Activated CD8-positive, alpha-beta memory T cell treated with anti-CD3 and anti-CD28 coated beads, Interleukin-2, amount 50 U/mL, for 24 hours (primary cell): ENCODE results near the gene LYL1.

Experiments
- DNase-seq: peaks from one replicate; pipeline ENCODE4 v3.0.0-alpha.2; 2020; ENCODE audit errors: extremely low read depth

Gene LYL1

DNA sequence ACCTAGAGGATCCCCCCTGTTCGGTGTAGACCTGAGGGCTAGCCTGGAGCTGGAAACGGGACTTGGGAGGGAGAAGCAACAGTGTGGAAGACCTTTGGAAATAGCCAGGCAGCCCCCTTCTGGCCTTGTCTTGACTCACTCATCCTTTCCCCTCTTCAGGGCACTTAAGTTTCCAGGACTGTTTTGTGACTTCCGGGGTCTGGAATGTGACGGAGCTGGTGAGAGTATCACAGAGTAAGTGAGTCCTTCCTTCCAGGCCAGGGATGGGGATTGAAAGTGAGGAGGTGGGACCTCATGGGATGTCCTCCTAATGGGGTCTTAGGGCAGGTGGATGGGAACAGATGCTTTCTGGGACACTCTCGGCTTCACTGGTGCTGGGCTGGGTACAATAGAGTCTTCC is 29.4 kb downstream of the LYL1 start:
- no peak for DNase-seq

DNA sequence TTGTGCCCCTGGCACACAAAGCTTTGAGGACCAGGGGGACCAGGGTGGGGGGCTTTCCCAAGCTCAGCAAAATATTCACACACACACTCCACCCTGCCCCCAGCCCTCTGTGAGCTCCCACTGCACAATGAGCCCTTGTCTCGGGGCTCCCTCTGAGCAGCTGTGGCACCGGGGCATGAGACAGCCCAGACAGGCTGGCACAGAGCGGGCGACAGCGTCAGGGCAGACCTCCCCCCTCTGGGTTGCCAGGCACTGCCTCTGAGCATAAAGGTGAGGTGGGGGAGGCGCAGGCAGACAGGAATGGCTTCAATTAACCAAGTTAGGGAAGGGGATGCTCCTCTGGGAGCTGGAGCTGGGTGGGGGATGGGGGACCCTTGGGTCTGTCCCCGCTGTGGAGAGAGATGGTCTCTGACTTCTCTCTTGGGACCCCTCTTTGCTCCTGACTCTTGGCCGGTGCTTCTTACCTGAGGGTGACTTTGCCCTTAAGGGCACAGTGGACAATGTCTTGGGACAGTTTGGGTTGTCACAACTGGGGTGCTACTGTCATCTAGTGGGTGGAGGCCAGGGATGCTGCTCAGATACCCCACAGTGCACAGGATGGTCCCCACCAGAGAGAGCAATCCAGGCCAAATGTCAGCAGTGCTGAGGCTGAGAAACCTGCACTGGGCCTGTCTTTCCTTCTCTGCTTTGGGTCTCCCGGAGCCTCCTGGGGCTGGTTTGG is 30.3 kb downstream of the LYL1 start:
- no peak for DNase-seq

DNA sequence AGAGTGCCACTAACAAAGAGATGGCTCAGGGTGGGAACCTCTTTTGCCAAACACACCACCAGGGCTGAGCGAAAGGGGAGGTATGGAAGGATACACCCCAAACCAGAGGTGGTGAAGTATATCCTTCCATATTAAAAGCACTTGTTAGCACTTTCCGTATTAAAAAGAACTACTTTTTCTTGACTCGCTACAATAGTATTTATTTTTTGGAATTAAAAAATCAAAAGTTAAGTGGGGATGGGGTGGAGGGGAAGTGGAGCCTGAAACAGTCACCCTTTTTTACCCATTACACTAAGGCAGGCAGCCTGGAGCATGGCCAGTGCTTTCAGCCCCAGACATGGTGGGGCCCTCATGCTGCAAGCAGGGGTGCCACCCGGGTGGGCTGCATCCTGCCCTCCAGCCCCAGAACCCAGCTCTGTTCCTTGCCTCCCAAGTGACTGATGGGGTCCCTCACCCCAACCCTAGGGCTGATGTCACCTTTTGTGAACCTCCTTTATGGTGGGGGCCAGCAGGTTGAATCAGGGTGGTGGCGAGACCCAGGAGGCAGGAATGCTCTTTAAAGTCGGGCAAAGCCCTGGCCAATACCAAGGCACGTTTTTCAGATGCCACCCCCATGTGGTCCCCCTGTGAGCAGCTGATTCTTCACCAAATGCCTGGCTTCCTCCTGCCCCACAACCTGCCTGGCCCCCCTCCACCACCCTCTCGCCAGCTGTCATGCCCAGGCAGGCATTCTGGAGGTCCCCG is 31.0 kb downstream of the LYL1 start:
- DNase-seq, result no peak

DNA sequence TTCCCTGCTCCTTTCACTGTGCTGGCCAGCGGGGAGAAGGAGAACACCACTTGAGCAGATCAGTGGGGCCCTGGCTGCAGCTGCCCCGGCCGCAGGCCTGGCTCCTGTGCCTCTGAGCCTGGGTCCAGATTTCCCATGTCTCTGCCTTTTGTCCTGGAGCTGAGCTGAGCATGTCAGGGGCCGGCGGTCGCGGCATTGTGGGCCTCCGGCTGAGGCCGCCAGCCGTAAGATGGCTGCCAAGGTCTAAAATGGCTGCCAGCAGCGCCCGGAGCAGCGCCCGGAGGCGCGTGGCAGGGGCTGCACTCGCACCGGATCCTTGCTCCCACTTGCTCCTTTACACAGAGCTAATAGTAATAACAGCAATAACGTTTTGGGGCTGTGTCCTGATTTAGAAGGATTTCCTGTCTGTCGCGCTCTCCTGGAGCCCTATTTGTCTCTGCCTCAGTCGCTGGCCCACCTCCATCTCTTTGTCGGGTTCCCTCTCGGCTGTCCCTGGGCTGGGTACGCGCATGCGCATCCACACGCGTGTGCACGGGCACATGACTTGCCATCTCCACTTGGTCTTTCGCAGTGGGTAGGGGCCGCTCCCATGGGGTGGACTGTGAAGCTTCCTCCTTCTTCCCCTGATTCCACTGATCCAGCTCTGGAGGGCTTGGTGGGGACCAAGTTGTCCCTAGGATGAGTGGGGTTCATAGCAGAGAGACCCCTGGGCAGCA is 32.1 kb downstream of the LYL1 start:
- no peak for DNase-seq

DNA sequence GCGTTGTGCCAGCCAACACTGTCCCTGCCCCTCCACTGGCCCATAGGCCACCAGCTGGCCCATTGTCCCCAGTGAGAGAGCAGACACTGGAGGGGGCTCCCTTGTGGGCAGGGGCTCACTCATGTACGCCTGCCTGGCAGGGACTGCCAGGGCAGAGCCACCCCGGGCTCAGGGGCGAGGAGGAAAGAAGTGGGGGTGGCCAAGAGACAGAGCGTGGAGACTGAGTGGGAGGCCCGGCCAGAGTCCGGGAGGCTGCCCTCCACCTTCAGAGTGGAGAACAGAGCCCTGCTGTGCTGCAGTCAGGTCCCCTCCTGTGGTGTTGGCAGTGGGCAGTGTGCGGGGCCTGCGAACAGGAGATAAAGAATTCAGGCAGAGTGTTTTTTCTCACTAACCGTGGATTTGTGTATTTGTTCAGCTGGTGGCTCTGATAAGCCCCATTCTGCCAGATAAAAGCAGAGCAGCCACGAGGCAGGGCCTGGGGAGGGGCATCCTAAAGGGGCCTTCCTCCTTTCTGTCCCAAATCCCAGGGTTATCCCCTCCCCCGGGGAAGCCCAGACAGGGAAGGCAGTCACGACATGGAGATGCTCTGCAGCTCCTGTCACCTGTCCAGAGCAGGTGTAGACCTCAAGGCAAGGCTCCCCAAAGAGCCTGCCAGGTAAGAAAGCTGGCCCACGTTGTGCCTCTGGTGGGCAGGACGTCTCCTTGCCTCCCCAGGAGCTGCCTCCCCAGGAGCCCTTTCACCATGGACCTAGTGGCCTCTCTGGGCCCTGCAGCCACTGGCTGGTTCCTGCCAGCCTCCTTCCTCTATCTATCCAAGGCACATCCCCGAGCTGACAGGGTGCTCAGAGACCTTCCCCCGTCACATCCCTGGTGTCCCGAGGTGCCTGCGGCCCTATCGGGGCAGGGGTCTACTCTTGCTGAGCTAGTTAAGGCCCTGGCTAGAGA is 33.0 kb downstream of the LYL1 start:
- DNase-seq, result no peak

DNA sequence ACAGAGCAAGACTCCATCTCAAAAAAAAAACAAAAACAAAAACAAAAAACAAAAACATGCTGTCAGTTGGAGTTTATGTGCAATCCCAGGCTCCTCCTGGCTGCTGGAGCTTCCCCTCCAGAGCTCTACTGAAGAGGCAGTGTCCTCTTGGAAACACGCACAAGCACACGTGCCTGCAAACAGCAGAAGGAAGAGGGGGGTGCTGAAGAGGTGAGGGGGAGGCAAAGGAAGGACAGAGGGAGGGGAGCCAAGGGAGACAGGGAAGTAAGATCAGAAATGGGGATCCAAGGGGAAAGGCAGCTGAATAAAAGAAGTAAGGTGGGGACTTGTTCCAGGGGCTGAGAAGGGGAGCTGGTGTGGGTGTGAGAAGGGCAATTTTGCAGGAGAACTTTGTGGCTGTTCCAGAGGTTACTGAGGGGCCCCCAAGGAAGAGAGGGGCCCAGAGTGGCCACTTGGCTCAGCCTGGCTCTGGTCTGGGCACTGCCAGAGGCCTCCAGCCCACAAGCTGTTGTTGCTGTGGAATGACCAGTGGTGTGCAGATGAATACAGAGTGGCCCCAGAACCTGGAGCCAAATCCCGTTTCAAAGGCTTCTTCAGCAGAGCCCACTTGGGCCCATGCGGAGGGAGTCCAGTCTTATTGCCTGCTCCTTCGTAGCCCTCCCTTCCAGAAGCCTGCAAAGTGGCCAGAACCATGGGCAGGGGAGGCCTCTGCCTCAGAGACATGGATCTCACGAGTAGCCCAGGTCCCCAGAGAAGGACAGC is 34.4 kb downstream of the LYL1 start:
- DNase-seq, result no peak

DNA sequence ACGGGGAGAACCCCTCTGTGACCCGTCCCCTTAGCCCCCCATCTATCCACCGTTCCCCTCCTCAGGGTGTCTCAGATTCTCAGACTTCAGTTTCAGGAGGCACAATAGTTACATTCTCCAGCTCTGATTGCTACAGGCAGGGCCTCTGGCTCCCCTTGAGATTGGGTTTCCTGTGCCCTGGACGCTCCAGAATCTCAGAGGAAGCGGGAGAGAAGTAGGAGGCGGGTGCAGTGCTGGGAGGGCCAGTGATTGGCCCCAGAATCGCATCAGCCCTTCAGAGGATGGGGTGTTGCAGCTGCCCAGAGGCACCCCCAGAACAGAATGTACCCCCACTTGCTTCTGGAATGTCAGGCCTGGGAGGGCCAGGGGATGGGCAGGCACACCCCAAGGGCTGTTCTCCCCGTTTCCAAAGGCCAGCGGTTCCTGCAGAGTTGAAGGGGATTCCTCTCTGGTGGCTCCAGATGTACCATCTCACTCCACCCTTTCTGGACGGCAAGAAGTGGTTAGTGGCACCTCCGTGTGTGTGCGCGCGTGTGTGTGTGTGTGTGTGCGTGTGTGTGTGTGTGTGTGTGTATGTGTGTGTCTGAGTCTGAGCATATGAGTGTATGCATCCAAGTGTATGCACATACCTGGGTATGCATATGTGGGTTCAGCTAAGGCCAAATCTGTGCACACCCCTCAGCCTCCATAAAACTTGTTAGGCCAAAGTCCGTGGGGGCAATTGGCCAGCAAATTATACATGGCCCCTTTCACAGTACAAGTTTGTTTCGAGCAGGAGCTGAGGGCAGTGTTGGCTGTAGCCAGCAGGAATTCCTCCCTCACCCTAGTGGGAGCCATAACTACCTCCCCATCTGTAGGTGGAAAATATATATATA is 35.5 kb downstream of the LYL1 start:
- DNase-seq, result no peak

DNA sequence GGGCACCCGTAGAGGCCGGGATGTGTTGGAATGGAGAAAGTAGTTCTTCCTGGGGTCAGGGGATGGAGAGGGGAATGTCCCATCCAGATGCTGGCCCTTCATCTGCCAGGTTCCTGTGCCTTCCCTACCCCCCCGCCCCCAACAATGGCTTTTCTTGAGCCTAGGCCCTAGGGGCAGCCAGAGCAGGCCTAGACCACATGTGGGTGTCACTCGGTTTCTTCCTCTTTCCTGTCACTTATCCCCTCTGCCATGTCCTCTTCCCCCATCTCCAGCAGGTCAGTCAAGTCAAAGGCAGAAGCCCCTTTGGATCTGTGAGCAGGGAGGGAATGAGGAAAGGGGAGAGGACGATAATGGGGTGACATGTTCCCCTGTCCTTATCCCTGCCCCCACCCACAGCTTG is 36.4 kb downstream of the LYL1 start:
- no peak for DNase-seq

DNA sequence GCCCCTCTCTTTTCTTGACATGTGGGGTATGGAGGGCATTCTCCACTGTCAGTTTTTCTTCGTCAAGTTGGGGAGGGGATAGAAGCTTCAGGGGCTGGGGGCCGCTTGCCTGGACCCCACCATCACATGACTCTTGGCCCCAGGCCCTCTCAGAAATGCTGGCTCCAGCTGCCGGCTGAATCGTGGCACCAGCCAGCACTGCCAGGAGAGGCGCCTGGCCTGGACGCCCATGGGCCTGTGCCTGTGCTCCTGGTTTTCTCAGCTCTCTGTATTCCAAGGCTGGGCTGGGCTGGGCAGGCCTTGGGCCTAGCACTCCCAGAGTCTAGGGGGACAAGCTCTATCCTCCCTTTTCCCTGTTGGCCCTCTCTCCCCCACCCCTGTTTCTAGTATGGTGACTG is 38.6 kb downstream of the LYL1 start:
- DNase-seq, result no peak

DNA sequence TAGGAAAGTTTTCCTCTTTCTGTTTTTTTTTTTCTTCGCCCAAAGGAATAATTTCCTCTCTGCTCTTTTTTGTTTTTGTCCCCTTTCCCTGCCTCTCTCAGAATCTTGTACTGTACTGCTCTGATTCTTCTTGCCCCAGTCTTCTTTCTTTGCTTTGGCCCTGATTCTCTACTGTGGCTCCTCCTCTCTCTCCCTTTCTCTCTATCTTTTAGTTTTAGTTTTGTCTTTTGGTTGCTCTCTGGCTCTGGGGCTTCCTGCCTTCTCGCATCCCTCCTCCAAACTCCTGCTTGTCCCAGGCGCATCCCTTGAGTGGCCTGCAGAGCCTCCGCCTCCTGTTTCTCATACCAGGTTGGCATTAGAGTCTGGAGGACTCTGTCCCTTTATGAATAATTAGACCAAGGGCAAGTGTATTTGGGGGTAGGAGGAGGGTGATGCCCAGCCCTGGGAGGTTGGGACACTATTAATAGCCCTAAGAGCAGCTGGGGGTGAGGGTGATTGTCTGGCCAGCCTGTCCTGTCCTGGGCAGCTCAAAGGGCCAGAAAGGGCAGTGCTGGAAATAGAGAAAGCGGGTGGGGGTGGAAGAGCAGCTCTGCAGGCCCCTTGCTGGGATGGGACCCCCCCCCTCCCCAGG is 39.1 kb downstream of the LYL1 start:
- no peak for DNase-seq

DNA sequence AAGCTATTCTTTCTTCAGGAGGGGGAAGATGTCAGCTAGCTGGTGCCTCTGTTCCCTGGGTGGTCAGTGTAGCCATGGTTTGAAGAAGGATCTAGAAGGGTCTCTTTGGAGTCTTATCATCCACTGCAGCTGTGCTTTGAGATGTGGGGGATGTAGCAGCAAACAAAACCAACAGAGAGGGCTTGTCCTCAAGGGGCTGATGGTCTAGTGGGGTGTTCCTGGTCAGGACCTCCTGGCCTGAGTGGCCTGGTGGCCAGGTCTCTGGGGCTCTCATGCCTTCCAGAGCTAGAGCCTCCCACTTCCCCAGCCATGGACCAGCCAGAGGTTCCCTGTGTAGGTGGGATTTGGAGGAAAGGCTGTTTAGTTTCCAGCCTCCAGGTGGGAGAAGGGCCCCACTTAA is 40.3 kb downstream of the LYL1 start:
- DNase-seq, result no peak

DNA sequence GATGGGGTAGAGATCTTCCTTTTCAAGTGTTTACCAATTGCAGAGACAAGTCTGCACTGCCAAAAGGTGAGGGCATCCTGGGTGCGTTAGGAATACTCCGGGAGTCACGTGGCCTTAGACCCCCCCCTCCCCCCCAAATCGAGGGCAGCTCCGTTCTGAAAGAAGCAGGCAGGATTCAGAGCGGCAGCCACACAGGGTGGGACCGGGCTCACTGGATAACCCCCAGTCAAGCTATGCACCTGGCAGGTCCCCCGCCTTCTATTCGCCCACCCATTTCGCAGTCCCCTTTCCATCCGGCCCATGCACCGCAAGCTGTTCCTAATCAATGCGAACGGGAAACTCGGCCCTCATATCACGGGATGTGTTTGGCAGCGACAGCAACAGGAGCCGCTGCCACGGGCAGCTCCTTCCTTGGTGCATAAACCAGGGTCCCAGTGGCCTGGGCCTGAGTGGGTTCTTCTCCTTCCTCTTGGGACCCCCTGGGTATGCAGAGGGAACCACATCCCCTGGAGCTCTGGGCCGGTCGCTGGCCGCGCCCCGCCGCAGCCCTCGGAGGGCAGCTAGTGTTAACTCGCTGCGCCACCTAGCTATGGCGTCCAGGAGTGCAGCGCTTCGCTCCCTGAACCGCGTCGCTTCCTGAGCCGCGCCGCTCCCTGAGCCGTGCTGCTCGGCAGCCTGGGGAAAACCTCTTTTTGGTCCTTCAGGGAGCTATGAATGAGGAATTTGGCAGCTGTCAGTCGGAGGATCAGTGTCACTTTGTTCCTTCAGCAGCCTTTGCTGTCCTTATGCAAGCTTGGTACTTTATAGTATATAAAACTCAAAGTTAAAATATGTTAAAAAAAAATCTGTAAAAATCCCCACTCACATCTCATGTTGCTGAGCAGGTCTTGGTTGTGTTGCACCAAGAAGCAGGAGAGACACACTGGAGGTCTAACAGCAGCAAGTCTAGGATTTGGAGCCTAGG is 41.4 kb downstream of the LYL1 start:
- DNase-seq, result peak; percentile 52

DNA sequence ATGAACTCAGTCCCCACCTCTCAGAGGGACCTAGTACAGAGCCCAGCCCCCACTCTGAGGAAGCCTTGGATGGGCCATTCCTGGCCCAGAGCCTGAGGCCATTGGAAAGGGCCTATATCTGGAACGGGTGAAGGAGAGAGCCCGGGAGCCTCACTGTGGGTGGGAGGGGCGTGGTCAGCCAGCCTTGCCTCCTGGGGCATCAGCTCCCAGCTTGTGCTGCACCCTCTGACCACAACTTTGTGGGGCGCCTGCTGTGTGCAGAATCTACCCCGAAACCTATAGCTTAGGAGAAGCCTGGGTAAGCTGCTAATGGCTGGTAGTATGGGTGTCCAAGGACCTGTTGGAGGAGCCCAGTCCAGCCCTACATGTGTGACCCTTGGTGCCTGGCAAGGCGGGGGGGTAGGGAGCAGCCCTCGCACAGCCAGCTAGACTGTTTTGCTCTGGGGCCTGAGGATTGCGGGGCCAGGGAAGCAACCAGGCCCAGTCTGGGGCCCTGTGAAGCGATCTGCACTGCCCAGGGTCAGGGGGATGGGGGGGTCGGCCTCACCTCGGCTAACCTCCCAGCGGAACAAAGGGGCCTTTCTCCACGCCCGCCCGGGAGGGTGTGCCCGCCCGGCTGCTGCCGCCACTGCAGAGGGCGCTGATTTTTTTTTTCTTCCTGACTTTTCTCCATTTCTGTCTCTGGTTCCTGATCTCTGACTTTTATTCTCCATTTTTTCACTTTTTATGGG is 42.3 kb downstream of the LYL1 start:
- no peak for DNase-seq

DNA sequence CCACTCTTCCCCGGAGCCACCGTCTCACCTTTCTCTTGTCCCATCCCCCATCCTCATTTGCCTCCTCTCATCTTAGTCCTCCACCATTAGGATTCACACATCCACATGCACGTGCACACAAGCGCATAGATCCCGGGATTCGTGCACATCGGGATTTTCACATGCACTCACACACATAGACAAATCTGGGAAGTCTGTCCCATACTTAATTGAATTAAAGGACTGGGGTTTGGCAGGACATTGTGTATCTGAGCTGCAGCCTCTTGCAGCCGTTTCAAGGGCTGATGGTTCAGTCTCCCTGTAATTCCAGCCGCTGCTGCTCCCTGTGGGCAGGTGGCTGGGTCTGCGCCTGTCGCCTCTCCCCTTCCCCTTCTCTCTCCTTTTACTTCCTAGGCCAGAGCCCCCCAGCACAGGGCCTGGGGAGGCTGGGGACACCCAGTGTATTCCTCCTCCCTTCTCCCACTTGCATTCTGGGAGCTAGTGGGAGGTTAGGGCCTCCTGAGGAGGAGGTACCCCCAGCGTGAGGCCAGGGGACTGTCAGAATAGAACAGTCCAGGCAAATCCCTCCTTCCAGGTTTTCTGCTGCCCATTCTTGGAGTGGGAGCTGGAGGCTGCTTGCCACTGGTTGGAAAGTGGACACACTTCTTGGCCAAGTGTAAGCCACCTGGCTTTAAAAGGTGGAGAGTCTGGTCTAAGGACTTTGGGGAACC is 43.6 kb downstream of the LYL1 start:
- DNase-seq, result no peak

DNA sequence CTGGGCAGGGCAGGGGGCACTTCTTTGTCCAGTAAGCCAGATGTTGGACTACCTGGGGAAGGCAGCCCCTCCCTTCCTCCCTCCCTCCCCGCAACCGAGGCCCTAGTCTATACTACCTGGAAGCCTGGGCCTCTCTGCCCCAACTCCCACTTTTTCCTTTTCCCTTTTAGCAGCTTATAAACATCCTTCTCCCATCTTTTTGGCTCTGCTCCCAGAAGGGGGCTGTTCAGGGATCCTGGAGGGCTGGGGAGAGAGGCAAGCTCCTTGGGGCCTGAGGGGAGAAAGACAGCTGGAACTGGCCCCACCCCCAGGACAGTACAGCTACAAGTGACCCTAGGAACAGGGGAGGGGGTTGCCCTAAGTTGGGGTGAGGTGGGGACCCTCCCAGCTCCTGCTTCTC is 44.9 kb downstream of the LYL1 start:
- DNase-seq, result no peak

DNA sequence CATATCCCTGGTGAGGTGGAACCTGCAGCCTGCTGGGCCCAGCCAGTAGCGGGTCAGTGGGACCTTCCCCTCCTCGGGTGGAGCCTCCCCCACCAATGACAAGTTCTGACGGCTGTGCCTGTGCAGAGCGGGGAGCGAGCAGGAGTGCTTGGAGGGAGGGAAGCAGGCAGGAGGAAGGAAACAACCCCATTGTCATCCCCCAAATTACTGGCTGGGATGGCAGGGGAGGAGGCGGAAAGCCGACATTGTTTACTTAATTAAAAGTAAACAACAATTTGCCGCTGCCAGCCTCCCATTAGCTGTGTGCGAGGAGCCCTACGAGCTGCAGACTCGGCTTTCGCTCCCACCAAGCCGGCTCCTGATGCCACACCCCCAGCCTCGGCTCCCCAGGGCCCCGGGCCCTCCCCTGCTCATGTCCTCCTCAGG is 45.5 kb downstream of the LYL1 start:
- no peak for DNase-seq

DNA sequence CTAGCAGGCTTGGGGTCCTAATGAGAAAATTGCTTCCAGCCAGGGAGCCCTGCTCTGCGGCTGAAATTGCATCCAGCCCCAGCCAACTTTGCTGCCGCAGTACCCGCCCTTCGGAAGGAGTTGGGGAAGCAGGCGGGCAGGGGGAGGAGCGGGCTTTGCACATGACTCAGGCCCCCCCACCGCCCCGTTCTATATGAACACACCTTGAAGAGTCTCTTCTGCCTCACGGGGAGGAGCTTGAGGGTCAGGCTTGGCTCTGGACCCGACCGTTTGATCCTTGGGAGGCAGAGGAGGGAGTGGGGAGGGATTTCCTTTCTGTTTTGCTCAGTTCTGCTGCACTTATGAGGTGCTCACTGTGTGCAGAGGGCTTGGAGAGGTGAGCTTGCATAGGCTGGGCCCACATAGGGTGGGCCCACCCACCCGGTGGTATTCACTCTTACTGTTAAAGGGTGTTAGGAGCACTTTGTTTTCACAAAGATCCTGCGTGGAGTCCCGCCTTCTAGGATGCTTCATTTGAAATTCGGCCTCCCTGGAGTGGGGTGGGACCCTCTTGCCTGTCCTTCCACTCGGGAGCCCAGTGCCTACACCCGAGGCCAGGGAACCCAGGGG is 46.5 kb downstream of the LYL1 start:
- no peak for DNase-seq
